ENCODE measurements around the gene FOXN3. TPM values are rescaled to one million over a fixed set of nuclear protein-coding genes. Genes with fewer than 3 reads are reported as not detected.

The FOXN3 gene
- total RNA-seq, 1 experiment from 2014 or later, result 8.8 TPM

GRCh38 chr14:89146274-89146673, 270.8 kb downstream of the FOXN3 start:
- Histone ChIP-seq H3K9me3 (ENCODE audit: control insufficient read depth, insufficient read depth, low read depth, low read length) (no peaks in the 10 kb centered on the region), H3K36me3 (ENCODE audit: control insufficient read depth, insufficient read depth, low read length) (no peaks in the 10 kb centered on the region), H3K4me1 (ENCODE audit: control insufficient read depth, insufficient read depth, low read length) (no peaks in the 10 kb centered on the region), H3K4me3 (ENCODE audit: low read depth in 2 of 2, low read length in 2 of 2) (no peak overlapping the region), H3K27ac (ENCODE audit: low read length) (no peak overlapping the region), H3K27me3 (ENCODE audit: control insufficient read depth, insufficient read depth, low read length) (no peaks in the 10 kb centered on the region)
- in situ Hi-C loops (cut with HindIII; ENCODE audit: low pct_unique_long_range_greater_than_20kb, low sequenced_read_pairs) (no loop called here), intact Hi-C loops (cut with micrococcal nuclease; ENCODE audit: unreplicated experiment) (loop anchor here (10.0 kb wide), 1 partner anchor 189 kb away; no protein-coding TSS in a partner anchor)
- no TSS peak for BruUV-seq (replicated peaks)
- CTCF ChIA-PET, result no interaction called here
- POLR2A ChIA-PET, result no interaction called here
- TF ChIP-seq REST (IDR thresholded peaks at IDR 0.05; ENCODE audit: insufficient read depth in 1 of 2, low read depth in 2 of 2, low read length in 1 of 2), result no peak
- no peak for TF ChIP-seq SIN3A (IDR thresholded peaks at IDR 0.05; ENCODE audit: borderline replicate concordance, insufficient read depth, low read depth, low read length)
- no peak for DNase-seq (ENCODE audit: low read depth, low spot score)
- no peak for ATAC-seq

DNA sequence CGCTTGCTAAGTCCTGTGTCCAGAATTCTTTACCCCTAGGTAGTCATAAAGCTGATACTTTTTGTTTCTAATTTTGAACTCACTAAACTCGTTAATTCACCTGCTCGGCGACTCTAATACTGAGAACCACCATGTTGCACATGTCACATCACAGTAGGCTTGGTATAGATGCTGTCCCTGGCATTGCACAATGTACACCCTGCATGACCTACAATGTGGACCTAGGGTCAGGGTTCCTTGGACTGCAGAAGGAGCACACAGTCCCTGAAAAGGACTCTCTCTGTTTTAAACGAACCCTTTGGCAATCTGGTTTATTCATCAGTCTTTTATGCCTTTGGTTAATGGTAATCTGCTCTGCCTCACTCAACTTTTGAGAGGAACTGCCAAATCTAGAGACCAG, 272.4 kb downstream of the FOXN3 start:
- DNase-seq (ENCODE audit: low read depth, low spot score), result no peak
- Histone ChIP-seq H3K4me3 (ENCODE audit: low read depth in 2 of 2, low read length in 2 of 2) (no peak overlapping the region), H3K27me3 (ENCODE audit: control insufficient read depth, insufficient read depth, low read length) (no peaks in the 10 kb centered on the region), H3K9me3 (ENCODE audit: control insufficient read depth, insufficient read depth, low read depth, low read length) (no peaks in the 10 kb centered on the region), H3K36me3 (ENCODE audit: control insufficient read depth, insufficient read depth, low read length) (no peaks in the 10 kb centered on the region), H3K27ac (ENCODE audit: low read length) (no peak overlapping the region), H3K4me1 (ENCODE audit: control insufficient read depth, insufficient read depth, low read length) (no peaks in the 10 kb centered on the region)
- ChIA-PET POLR2A (no interaction called here), CTCF (no interaction called here)
- no peak for ATAC-seq
- intact Hi-C loops (cut with micrococcal nuclease; ENCODE audit: unreplicated experiment), result loop anchor here (10.0 kb wide), 1 partner anchor 190 kb away; no protein-coding TSS in a partner anchor
- no TSS peak for BruUV-seq (replicated peaks)
- in situ Hi-C loops (cut with HindIII; ENCODE audit: low pct_unique_long_range_greater_than_20kb, low sequenced_read_pairs), result no loop called here
- TF ChIP-seq REST (IDR thresholded peaks at IDR 0.05; ENCODE audit: insufficient read depth in 1 of 2, low read depth in 2 of 2, low read length in 1 of 2) (no peak), TCF7L2 (IDR thresholded peaks at IDR 0.05; ENCODE audit: low read depth, low read length) (no peak), SIN3A (IDR thresholded peaks at IDR 0.05; ENCODE audit: borderline replicate concordance, insufficient read depth, low read depth, low read length) (no peak), POLR2AphosphoS5 (IDR thresholded peaks at IDR 0.05; ENCODE audit: low read depth, low read length) (no peak)
- TF ChIP-seq, protein P1, sequence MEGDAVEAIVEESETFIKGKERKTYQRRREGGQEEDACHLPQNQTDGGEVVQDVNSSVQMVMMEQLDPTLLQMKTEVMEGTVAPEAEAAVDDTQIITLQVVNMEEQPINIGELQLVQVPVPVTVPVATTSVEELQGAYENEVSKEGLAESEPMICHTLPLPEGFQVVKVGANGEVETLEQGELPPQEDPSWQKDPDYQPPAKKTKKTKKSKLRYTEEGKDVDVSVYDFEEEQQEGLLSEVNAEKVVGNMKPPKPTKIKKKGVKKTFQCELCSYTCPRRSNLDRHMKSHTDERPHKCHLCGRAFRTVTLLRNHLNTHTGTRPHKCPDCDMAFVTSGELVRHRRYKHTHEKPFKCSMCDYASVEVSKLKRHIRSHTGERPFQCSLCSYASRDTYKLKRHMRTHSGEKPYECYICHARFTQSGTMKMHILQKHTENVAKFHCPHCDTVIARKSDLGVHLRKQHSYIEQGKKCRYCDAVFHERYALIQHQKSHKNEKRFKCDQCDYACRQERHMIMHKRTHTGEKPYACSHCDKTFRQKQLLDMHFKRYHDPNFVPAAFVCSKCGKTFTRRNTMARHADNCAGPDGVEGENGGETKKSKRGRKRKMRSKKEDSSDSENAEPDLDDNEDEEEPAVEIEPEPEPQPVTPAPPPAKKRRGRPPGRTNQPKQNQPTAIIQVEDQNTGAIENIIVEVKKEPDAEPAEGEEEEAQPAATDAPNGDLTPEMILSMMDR (IDR thresholded peaks at IDR 0.05), result no peak
